ENCODE measurements around the gene TMEM131.
"Not testable (repeated sequence)": the region's sequence is repeated elsewhere in the genome, so short reads cannot be mapped to it uniquely, and the experiment has no call there.

TMEM131 gene

DNA sequence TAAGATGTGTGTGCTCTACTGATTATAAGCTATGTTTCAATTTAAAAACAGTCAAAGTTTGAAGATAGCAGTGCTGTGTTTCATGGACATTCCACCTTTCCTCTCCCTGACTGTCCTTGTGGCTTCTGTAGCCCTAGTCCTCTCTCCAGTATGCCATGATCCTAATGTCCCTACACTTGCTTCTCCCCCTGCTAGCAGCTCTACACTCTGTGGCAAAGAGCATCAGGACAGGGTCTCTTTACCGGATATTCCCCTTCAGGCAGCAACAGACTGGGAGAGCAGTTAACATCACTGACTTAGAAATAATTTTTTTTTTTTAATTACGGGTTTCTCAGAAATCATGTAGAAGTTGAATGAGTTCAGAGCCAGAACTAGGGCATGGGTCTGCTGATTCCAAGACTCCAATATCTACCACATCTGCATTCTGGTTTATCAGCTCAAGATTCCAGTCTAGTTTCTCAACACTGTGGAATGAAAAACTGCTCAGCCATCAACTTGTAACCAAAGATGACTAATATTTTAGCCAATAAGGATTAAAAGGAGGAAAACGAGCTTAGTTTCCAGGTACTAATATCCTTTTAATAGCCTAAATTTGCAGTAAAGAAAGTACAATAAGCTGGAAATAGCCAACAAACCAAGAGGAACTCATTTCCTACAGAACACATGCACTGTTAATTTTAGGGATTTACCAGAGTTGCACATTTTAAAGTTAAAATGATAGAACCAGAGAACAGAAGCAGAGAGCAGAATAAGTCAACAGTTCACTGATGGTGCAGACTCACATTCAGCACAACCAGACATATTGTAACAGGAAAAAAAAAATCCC, 45.2 kb downstream of the TMEM131 start:
- no peak for DNase-seq

DNA sequence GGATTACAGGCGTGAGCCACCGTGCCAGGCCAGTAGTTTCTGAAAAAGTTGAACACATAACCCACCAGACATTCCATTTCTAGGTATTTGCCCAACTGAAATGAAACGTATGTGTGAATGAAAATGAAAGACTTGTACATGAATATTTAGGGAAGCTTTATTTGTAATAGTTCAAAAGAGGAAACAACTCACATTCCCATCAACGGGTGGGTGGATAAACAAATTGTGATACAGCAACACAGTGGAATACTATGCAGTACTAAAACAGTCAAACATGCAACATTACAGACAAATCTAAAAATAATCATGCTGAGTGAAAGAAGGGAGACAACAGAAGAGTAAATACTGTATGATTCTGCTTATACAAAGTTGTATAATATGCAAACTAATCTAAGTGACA, 46.8 kb downstream of the TMEM131 start:
- no peak for DNase-seq

DNA sequence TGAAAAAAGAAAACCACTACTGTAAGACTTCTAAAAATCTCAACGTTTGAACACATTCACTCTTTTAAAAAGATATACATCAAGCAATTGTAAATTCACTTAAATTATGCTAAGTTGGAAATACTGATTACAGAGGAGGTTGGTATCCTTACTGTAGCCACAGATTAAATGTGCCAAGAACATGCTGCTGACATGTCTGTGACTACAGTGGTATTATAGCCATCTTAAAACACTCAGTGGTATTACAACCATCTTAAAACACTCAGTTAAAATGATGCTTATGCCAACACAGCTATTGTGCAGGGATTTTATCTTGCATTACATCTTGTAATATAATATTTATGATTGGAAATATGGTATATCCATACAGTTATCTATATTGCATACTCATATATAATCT, 50.0 kb downstream of the TMEM131 start:
- no peak for DNase-seq

DNA sequence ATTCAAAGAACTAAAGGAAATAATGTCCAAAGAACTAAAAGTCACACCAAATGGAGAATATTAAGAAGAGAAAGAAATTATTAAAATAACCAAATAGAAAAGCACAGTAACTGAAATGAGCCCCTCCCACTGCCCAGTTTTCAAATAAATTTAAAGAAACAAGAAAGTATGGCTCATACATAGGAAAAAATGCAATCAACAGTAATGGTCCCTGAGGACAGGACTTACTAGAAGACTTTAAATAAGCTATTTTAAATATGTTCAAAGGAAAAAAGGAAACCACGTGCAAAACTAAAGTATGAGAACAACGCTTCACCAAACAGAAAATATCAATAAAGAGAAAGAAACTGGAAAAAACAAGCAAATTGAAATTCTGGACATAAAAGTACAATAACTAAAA, 58.9 kb downstream of the TMEM131 start:
- no peak for DNase-seq

DNA sequence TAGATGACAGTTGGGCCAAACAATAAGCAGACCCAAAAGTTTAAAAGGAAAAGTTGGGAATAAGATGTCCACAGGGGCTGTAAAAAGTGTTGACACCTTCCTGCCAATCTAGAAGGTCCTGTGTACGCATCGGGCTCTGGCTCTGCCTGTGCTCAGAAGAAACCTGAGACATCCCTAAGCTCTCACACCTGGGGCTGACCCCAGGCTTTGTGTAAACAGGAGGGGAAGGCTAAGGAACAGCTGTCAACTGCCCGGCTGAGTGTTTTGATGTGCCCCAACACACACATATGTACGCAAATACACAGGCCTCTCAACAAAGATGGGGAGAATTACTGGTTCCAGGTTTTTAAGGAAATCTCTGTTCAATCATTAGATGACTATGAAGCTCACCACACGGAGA, 59.5 kb downstream of the TMEM131 start:
- DNase-seq, result peak; percentile 78

DNA sequence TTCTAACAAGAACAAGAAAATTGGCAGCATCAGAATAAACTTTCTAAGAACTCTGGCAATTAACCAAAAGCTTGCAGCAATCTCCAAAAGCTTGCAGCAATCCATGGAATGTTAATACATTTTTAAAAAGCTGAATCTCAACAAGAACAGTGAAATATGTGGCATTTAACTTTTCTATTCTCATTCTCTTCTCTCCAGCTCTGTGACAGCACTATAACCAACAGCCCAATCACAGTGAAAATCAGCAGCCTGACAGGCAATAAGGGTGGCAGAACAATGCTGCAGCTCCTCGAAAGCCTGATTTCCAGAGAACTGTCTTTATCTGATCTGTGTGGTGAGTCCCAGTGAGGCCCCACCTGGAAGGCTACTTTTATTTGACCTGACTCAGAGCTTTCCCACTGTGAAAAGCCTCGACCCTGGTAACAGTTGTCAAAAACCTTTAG, 60.0 kb downstream of the TMEM131 start:
- DNase-seq, result no peak

DNA sequence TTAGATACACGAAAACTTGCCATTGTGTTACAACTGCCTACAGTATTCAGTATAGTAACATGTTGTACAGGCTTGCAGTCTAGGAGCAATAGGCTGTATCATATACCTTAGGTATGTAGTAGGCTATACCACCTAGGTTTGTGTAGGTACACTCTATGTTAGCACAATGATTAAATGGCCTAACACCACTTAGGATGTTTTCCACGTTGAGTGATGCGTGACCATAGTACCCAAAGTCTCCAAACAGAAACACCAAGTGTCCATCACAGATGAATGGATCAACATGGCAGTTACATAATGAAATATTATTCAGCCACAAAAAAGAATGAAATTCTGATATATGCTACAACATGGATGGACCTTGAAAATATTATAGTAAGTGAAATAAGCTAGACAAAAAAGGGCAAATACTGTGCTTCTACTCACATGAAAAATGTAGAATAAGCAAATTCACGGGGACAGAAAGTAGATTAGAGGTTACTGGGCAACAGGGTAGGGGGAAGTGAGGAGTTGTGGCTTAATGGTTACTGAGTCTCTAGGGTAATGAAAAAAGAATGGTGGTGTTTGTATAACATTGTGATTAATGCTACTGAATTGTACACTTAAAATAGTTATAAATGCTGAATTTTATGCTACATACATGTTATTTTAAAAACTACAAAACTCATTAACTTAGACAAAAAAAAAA, 62.6 kb downstream of the TMEM131 start:
- no peak for DNase-seq

DNA sequence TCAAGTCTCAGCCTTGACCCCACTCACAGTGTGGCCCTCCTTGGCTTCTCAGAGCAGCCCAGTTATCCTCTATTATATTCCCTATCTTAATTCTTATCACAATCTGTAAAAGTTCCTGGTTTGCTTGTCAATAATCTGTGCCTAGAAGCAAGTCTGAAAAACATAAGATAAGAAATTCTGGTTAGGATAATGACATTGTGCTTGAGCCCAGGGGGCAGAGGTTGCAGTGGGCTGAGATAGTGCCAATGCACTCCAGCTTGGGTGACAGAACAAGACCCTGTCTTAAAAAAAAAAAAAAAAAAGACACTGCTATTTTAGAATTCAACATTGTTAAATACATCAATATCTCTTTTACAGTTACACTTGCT, 63.9 kb downstream of the TMEM131 start:
- no peak for DNase-seq

DNA sequence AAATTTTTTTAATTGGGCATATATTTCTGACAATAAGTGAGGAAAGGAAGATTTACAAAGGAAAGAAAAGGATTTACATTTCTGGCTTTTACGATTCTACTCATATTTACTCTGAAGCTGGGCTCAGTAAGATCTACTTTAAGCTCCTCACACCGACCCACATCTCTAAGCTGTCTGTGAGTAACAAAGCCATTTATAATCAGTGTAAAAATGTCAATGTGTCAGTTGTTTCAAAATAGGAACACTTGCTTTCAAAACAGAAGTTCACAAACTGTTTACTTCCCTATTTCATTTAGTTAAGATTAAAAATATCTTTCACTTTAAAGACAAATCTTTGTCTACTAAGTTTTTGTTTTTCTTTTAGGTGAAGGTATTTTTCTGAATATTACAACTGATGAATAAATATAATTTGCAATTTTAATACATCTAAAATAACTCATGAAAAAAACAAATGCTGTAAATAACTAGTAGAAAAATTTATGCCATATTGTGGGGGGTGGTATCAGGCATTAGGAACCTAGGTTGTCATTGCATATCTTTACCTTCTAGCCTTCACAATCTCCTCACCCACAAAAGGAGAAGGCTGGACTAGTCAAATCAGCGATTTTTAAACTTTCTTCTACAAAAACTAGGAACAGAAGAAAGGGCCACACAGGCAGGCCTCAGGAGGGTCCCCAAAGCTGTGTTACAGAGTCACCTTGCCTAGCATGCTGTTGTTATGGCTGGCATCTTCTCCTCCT, 64.5 kb downstream of the TMEM131 start:
- DNase-seq, result no peak

DNA sequence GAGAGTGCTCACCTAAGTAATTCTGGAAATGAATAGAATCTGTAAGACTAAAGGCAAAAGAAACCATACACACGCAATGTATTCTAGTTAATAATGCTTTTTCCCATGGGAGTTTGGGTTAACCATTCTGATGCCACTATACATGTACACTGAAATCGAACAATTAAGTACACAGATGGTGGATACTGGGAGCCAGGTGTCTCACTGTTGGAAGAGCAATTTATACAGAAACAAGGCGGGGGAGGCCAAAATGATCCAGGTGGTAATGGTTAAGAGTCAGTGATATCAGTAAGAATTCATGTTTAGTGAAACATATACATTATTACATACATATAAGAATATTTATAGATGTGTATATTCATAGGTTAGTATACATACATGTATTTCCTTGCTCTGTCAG, 67.2 kb downstream of the TMEM131 start:
- DNase-seq, result no peak

DNA sequence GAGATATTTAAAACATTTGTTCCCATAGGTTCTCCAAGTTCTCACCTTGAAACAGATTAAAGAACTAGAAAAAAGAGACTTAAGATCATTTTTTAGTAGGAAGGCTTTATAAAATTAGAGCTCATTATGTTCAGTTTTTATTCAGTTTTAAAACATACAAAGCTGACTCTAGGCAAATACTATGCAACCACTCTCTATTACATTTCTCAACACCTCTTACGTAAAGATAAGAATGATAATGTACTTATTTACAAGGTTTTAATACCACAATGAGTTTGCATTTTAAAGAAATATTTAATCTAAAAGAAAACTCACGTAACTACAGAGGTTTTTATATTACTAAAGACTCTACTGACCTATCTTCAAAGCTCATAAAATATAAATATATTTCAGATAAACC, 68.8 kb downstream of the TMEM131 start:
- DNase-seq, result no peak

DNA sequence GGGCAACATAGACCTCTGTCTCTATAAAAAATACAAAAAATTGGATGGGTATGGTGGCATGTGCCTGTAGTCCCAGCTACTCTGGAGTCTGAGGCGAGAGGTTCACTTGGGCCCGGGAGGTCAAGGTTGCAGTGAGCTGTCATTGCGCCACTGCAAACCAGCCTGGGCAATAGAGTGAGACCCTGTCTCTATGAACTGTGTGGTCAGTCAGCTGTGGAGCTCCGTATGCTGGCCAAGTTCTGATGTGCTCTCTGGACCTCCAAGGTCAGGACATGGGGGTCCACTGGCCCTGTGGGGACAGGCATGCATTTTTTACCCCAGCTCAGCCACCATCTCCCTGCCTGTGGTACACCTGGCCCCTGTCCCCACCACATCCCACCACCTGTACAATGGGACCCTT, 71.6 kb downstream of the TMEM131 start:
- no peak for DNase-seq

DNA sequence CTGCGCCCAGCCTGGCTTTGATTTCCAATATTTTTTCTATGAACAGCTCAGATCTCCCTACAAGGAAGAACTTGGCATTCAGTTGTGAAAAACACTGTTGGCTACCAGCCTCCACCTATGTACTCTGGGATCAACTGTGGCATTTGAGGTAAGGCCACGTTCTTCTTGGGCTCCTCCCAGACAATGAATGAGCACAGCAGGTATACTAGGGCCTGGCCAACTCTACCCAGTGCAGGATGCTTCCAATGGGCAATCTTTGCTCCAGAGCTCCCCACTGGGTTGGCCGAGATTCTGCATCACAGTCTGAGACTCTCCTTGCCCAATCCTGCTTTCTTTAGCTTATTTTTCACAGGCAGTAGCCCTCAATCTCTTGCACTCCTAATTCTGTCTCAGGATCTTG, 75.9 kb downstream of the TMEM131 start:
- no peak for DNase-seq

DNA sequence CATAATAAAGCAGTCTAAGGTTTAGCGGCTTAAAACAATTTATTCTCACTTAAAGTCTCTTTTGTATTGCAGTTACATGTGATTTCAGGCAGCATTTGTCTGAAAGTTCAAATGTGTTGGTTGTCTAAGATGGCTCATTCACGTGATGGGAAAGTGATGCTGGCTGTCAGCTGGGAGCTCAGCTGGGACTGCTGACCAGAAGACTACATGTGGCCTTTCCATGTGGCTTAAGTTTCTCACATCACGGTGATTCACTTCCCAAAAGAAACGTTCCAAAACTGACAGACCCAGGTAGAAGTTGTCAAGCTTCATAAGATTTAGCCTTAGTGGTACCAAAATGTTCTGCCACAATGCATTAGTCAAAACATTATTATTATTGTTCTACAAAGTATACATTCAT, 76.9 kb downstream of the TMEM131 start:
- no peak for DNase-seq

DNA sequence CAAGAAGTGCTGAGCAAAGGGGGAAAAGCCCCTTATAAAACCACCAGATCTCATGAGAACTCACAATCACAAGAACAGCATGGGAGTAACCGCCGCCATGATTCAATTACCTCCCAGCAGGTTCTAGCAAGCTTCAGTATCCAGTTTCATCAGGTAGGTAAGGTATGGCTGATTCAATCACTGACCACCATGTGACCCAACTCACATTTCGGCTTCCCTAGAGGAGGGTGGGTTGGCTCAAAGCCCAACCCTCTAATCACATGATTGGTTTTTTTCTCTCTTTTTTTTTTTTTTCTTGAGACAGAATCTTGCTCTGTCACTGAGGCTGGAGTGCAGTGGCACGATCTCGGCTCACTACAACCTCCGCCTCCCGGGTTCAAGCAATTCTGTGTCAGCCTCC, 78.1 kb downstream of the TMEM131 start:
- not testable (repeated sequence) for DNase-seq

DNA sequence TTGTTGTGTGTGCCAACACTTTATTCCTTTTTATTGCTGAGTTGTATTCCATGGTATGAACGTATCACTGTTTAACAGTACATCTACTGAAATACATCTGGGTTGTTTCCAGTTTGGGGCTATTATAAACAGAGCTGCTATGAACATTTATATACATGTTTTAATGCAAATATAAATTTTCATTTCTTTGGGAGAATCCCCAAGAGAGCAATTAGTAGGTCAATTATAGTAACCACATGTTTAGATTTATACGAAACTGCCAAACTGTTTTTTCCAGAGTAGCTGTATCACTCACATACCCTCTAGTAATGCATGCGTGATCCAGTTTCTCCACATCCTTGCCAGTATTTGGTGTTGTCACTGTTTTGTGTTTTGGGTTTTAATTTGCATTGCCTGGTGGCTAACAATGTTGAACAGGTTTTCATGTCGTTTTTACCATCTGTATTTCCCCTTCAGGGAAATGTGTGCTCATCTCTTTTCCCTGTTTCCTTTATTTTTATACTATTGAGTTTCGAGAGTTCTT, 81.0 kb downstream of the TMEM131 start:
- DNase-seq, result no peak

DNA sequence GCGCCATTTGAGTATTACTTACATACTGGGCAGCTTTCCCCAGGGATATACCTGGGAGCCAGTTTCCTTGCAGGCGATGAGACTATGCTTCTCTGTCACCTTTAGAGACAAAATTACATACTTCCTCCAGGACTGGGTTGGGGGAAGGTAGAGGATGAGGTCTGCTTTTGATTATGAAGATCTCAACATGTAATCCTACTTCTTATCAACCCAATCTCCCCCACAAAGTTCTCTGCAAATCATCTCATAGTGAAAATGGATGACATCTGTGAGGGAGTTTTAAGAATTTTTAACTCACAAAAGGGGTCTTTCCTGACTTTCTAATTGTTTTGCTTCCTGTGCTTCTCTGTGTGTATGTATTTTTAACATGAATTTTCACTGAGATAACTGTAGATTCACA, 81.9 kb downstream of the TMEM131 start:
- no peak for DNase-seq

DNA sequence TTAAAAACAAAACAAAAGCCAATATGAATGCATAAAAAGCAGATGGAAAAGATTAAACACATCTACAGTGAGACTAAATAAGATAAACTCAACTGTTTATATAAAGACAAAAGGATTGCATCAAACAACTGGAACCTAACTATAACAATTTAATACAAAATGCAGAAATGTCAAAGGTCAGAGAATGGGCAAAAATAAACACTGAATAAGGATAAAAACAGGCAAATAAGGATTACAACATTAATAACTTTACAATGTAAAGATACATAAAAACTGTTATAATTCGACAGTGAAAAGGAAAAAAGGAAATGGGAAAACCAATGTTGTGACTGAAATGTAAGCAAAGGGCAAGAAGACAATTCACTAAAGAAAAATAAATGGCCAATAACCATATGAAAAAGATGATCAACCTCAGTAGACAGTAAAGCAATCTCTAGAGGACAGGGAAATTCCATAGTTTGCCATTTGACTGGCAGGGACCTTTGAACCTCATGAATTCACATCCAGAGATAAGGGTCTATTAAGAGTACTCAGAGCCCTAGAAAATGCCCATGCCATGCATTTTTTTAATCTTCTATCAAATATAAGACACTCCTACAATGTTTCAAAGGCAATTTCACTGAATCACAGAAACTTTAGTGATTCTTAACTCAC, 83.7 kb downstream of the TMEM131 start:
- no peak for DNase-seq

DNA sequence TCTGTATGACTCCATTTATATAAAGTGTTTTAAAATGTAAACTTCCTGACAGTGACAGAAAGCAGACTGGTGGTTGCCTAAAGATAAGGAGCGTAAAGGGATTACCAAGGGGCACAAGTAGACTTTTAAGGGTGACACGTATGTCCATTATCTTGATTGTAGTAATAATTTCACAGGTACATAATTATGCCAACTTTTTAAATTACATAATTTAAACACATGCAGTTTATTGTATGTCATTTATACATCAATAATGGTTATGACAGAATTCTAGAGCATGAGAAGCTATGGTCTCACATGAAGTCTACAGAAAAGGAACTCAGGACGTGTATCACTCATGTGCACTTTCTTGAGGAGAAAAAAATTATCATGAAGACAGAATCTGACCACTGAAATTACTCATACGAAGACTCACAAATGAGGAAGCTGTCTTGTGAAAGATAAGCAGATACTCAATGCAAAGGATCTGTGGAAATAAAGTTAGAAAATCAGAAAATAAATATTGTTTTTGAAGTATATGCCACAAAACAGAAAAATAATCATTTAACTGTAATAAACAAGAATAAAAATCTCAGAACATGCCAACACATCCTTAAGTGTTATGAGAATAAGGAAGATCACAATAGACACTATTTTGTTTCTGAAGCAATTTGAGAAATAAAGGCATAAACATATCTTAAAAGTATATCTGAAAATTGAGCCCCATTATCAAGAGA, 84.4 kb downstream of the TMEM131 start:
- DNase-seq, result no peak

DNA sequence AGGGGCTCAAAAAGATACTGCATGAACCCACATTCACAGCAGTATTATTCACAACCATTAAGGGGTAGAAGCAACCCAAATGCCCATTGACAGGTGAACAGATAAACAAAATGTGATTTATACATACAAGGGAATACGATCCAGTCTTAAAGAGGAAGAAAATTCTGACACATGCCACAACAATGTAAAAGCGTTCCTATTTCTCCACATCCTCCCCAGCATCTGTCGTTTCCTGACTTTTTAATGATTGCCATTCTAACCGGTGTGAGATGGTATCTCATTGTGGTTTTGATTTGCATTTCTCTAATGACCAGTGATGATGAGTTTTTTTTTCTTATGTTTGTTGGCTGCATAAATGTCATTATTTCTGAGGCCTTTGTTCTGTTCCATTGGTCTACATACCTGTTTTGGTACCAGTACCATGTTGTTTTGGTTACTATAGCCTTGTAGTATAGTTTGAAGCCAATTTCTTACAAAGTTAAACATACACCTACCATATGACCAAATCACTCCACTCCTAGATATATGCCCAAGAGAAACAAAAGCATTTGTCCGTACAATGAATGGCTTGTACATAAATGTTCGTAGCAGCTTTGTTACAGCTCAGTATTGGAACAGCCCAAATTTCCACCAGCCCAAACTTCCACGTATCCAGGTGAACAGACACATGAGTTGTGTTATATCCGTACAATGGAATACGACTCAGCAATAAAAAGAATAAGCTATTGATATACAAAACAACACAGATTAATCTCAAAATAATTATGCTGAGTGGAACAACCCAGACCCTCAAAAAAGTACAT, 85.1 kb downstream of the TMEM131 start:
- no peak for DNase-seq

DNA sequence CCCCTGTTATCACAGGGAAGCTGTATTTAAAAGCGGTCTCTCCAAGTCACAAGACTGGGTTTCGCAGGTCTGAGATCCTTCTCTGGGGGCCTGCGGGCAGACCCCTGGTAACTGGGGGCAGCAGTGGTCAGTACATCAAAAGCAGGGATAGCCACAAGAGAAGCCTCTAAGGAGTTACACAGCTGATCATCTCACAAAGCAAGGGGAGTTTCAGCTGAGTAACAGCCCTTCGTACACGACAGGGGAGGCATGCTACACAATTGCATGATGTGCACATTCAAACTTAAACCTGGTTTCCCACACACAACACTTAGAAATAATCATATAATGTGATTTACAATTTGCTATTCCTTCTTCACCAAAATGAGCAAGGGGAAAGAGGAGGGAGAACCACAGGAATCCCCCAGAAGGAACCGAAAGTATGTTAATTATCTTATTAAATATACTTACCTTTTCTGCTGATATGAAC, 87.5 kb downstream of the TMEM131 start:
- DNase-seq, result no peak

Measured in NCI-H2029 treated with DMSO at 0.1 percent for 48 hours (cell line).